Activated T-helper 2 cell treated with anti-CD3 and anti-CD28 coated beads, Interferon-gamma antibody, Interleukin-2, Interleukin-4, amounts not matched to agents 10 μg/mL and 5 μg/mL and 100 μg/mL, durations not matched to agents 14 hours and 24 hours and 36 hours (primary cell): ENCODE results near the gene STK36. TPM values are rescaled to one million over a fixed set of nuclear protein-coding genes. Genes with fewer than 3 reads are reported as not detected.

ENCODE experiments used
- DNase-seq: peaks from one replicate; pipeline ENCODE4 v3.0.0; 2021; ENCODE audit warnings: low spot score
- H3K27ac Mint-ChIP-seq: one replicate; pipeline ENCODE4 v1.8.0; 2021; ENCODE audit warnings: mixed read lengths
- H3K27me3 Mint-ChIP-seq: one replicate; pipeline ENCODE4 v1.8.0; 2021; ENCODE audit warnings: low read depth, mixed read lengths
- H3K36me3 Mint-ChIP-seq: one replicate; pipeline ENCODE4 v1.8.0; 2021; ENCODE audit warnings: low read depth, mixed read lengths
- H3K4me1 Mint-ChIP-seq: one replicate; pipeline ENCODE4 v1.8.0; 2021; ENCODE audit warnings: low read depth, mixed read lengths
- H3K4me3 Mint-ChIP-seq: one replicate; pipeline ENCODE4 v1.8.0; 2021; ENCODE audit warnings: low read depth, mild to moderate bottlenecking, moderate library complexity, mixed read lengths
- H3K9me3 Mint-ChIP-seq: one replicate; pipeline ENCODE4 v1.8.0; 2021; ENCODE audit warnings: mixed read lengths
- intact Hi-C: fragments of 100-400 bp; cut with micrococcal nuclease; formaldehyde crosslinking; loops from one replicate; pipeline ENCODE4 v1.15.1; 2023
- total RNA-seq: library from RNA; stranded (reverse); gene quantifications from 2 replicates; pipeline ENCODE4 v1.2.3, GENCODE V29; 2022

The STK36 gene
- total RNA-seq, 1 donor from 2014 or later, result 14.4 TPM

- H3K27me3 Mint-ChIP-seq, result no peaks in the 10 kb centered on the region
- H3K36me3 Mint-ChIP-seq, result peaks cover 67% of the 10 kb centered on the region
- intact Hi-C loops, result no loop called here
- peaks cover 4% of the 10 kb centered on the region for H3K4me1 Mint-ChIP-seq
- DNase-seq, result no peak
- H3K9me3 Mint-ChIP-seq, result no peaks in the 10 kb centered on the region
- H3K27ac Mint-ChIP-seq, result no peak overlapping the region
- H3K4me3 Mint-ChIP-seq, result no peak overlapping the region
These were observed 27.2 kb upstream of the STK36 start for GRCh38 chr2:218644721-218645120.

- DNase-seq, result no peak
- no peak overlapping the region for H3K4me3 Mint-ChIP-seq
- H3K36me3 Mint-ChIP-seq, result peaks cover 68% of the 10 kb centered on the region
- H3K27ac Mint-ChIP-seq, result no peak overlapping the region
- peaks cover 4% of the 10 kb centered on the region for H3K4me1 Mint-ChIP-seq
- no peaks in the 10 kb centered on the region for H3K9me3 Mint-ChIP-seq
- no peaks in the 10 kb centered on the region for H3K27me3 Mint-ChIP-seq
- intact Hi-C loops, result no loop called here
These were observed 26.8 kb upstream of the STK36 start for GRCh38 chr2:218645126-218645525.

GRCh38 chr2:218648088-218648786 lies 23.6 kb upstream of the STK36 start:
- no peaks in the 10 kb centered on the region for H3K27me3 Mint-ChIP-seq
- H3K36me3 Mint-ChIP-seq, result peaks cover 79% of the 10 kb centered on the region
- H3K9me3 Mint-ChIP-seq, result no peaks in the 10 kb centered on the region
- peaks cover 4% of the 10 kb centered on the region for H3K4me1 Mint-ChIP-seq
- H3K27ac Mint-ChIP-seq, result no peak overlapping the region
- intact Hi-C loops, result loop anchor here (1.0 kb wide), 1 partner anchor 347 kb away; no protein-coding TSS in a partner anchor
- no peak overlapping the region for H3K4me3 Mint-ChIP-seq
- DNase-seq, result peak; percentile 39

- Mint-ChIP-seq H3K4me3 (no peak overlapping the region), H3K27ac (no peak overlapping the region), H3K9me3 (no peaks in the 10 kb centered on the region), H3K36me3 (peaks cover 78% of the 10 kb centered on the region), H3K27me3 (no peaks in the 10 kb centered on the region), H3K4me1 (peaks cover 4% of the 10 kb centered on the region)
- DNase-seq, result no peak
- intact Hi-C loops, result loop anchor here (1.0 kb wide), 1 partner anchor 347 kb away; no protein-coding TSS in a partner anchor
These were observed 23.1 kb upstream of the STK36 start for GRCh38 chr2:218648787-218649100.

- no peak overlapping the region for H3K4me3 Mint-ChIP-seq
- H3K36me3 Mint-ChIP-seq, result peaks cover 73% of the 10 kb centered on the region
- H3K4me1 Mint-ChIP-seq, result peaks cover 25% of the 10 kb centered on the region
- H3K27ac Mint-ChIP-seq, result no peak overlapping the region
- intact Hi-C loops, result loop anchor here (5.0 to 10.0 kb wide), 2 partner anchors 242 to 371 kb away; no protein-coding TSS in a partner anchor
- no peaks in the 10 kb centered on the region for H3K27me3 Mint-ChIP-seq
- no peak for DNase-seq
- H3K9me3 Mint-ChIP-seq, result no peaks in the 10 kb centered on the region
These were observed 16.1 kb upstream of the STK36 start for GRCh38 chr2:218655751-218656150.

GRCh38 chr2:218658671-218659257 lies 13.1 kb upstream of the STK36 start:
- peaks cover 25% of the 10 kb centered on the region for H3K4me1 Mint-ChIP-seq
- intact Hi-C loops, result loop anchor here (1.0 to 10.0 kb wide), 9 partner anchors 13 to 374 kb away; partner anchors contain the start of genes CNOT9, TTLL4 and USP37

GRCh38 chr2:218659258-218659987 lies 12.5 kb upstream of the STK36 start, which contains the start of the genes BCS1L and ZNF142:
Gene BCS1L (plus strand): TSS chr2:218659683. CDS start chr2:218660988, 1,305 bp downstream.
Gene ZNF142 (minus strand): TSS chr2:218659623. CDS start chr2:218656429, 3,194 bp downstream.
- DNase-seq, result peak; percentile 92
- Mint-ChIP-seq H3K4me1 (peaks cover 25% of the 10 kb centered on the region), H3K4me3 (peak within 1 kb of the TSS; percentile 91), H3K27ac (peak within 1 kb of the TSS; percentile 82), H3K36me3 (peaks cover 72% of the 10 kb centered on the region), H3K9me3 (no peaks in the 10 kb centered on the region), H3K27me3 (no peaks in the 10 kb centered on the region)
- intact Hi-C loops, result loop anchor here (1.0 to 10.0 kb wide), 9 partner anchors 12 to 375 kb away; partner anchors contain the start of genes CNOT9, TTLL4 and USP37

More at GRCh38 chr2:218658671-218659257, 13.1 kb upstream of the STK36 start:
- Mint-ChIP-seq H3K27me3 (no peaks in the 10 kb centered on the region), H3K9me3 (no peaks in the 10 kb centered on the region), H3K4me3 (peak overlapping the region; percentile 91), H3K27ac (peak overlapping the region; percentile 82), H3K36me3 (peaks cover 71% of the 10 kb centered on the region)
- peak; percentile 36 for DNase-seq

GRCh38 chr2:218659988-218660358 lies 11.9 kb upstream of the STK36 start:
- peak overlapping the region; percentile 82 for H3K27ac Mint-ChIP-seq
- H3K36me3 Mint-ChIP-seq, result peaks cover 72% of the 10 kb centered on the region

GRCh38 chr2:218662377-218662776 lies 9.5 kb upstream of the STK36 start:
- H3K27ac Mint-ChIP-seq, result no peak overlapping the region

More at GRCh38 chr2:218659988-218660358, 11.9 kb upstream of the STK36 start:
- intact Hi-C loops, result loop anchor here (1.0 to 10.0 kb wide), 9 partner anchors 11 to 375 kb away; partner anchors contain the start of genes CNOT9, TTLL4 and USP37
- H3K9me3 Mint-ChIP-seq, result no peaks in the 10 kb centered on the region
- no peak for DNase-seq
- peaks cover 25% of the 10 kb centered on the region for H3K4me1 Mint-ChIP-seq
- peak overlapping the region; percentile 91 for H3K4me3 Mint-ChIP-seq
- no peaks in the 10 kb centered on the region for H3K27me3 Mint-ChIP-seq

GRCh38 chr2:218662827-218663226 lies 9.1 kb upstream of the STK36 start:
- DNase-seq, result no peak
- Mint-ChIP-seq H3K9me3 (no peaks in the 10 kb centered on the region), H3K27me3 (no peaks in the 10 kb centered on the region), H3K36me3 (peaks cover 70% of the 10 kb centered on the region), H3K27ac (no peak overlapping the region), H3K4me1 (peaks cover 15% of the 10 kb centered on the region), H3K4me3 (no peak overlapping the region)
- intact Hi-C loops, result no loop called here

More at GRCh38 chr2:218662377-218662776, 9.5 kb upstream of the STK36 start:
- Mint-ChIP-seq H3K4me1 (peaks cover 18% of the 10 kb centered on the region), H3K4me3 (no peak overlapping the region), H3K36me3 (peaks cover 71% of the 10 kb centered on the region), H3K27me3 (no peaks in the 10 kb centered on the region), H3K9me3 (no peaks in the 10 kb centered on the region)
- intact Hi-C loops, result no loop called here
- no peak for DNase-seq

- Mint-ChIP-seq H3K27ac (no peak overlapping the region), H3K36me3 (peaks cover 68% of the 10 kb centered on the region), H3K4me1 (peaks cover 8% of the 10 kb centered on the region), H3K27me3 (no peaks in the 10 kb centered on the region), H3K4me3 (no peak overlapping the region), H3K9me3 (no peaks in the 10 kb centered on the region)
- no peak for DNase-seq
- intact Hi-C loops, result no loop called here
These were observed 8.0 kb upstream of the STK36 start for GRCh38 chr2:218663901-218664300.

GRCh38 chr2:218664653-218665052 lies 7.2 kb upstream of the STK36 start:
- Mint-ChIP-seq H3K36me3 (peaks cover 61% of the 10 kb centered on the region), H3K9me3 (no peaks in the 10 kb centered on the region), H3K4me1 (peaks cover 10% of the 10 kb centered on the region), H3K27ac (peak overlapping the region; percentile 40), H3K27me3 (no peaks in the 10 kb centered on the region), H3K4me3 (no peak overlapping the region)
- intact Hi-C loops, result no loop called here
- no peak for DNase-seq
